OCI-LY1 (cell line): Measurements from ENCODE around the gene IL22.

Experiments
- H2AFZ ChIP-seq: fragments of 200-600 bp; sonication (generic), shearing (Covaris generic); 2 replicates; pipeline ENCODE4 v1.6.0; 2014; ENCODE audit warnings: antibody characterized with exemption, mild to moderate bottlenecking, low read length
- H3F3A ChIP-seq: fragments of 200-600 bp; sonication (generic), shearing (Covaris generic); 2 replicates; pipeline ENCODE4 v1.6.0; 2014; ENCODE audit warnings: mild to moderate bottlenecking, antibody characterized with exemption, low read length, moderate library complexity; ENCODE audit not compliant: insufficient read depth
- H3K27ac ChIP-seq: fragments of 200-600 bp; sonication (generic); 2 replicates; pipeline ENCODE4 v1.5.1; 2014; ENCODE audit warnings: low read length, mixed run types, mild to moderate bottlenecking, low read depth; ENCODE audit not compliant: poor library complexity, severe bottlenecking
- H3K27me3 ChIP-seq: fragments of 200-600 bp; sonication (generic); 2 replicates; pipeline ENCODE4 v1.6.0; 2014; ENCODE audit warnings: antibody characterized with exemption, mild to moderate bottlenecking, low read length, moderate library complexity; ENCODE audit not compliant: insufficient read depth
- H3K36me3 ChIP-seq: fragments of 200-600 bp; sonication (generic); 2 replicates; pipeline ENCODE4 v1.6.1; 2014; ENCODE audit warnings: mild to moderate bottlenecking, antibody characterized with exemption, low read length, moderate library complexity, mixed read lengths; ENCODE audit not compliant: insufficient read depth
- H3K4me1 ChIP-seq: fragments of 200-600 bp; sonication (generic); 2 replicates; pipeline ENCODE4 v1.5.1; 2014; ENCODE audit warnings: mild to moderate bottlenecking, low read length, moderate library complexity; ENCODE audit not compliant: insufficient read depth, severe bottlenecking
- H3K4me2 ChIP-seq: fragments of 200-600 bp; sonication (generic), shearing (Covaris generic); 2 replicates; pipeline ENCODE4 v1.6.1; 2014; ENCODE audit warnings: low read length
- H3K4me3 ChIP-seq: fragments of 200-600 bp; sonication (generic); 2 replicates; pipeline ENCODE4 v1.5.1; 2014; ENCODE audit warnings: low read length, low read depth, mild to moderate bottlenecking, mixed read lengths; ENCODE audit not compliant: poor library complexity, severe bottlenecking
- H3K79me2 ChIP-seq: fragments of 200-600 bp; shearing (Covaris generic); 2 replicates; pipeline ENCODE4 v1.6.1; 2016; ENCODE audit warnings: mixed run types, low read length, mixed read lengths; ENCODE audit not compliant: insufficient read depth
- H3K9ac ChIP-seq: fragments of 200-600 bp; sonication (generic), shearing (Covaris generic); 2 replicates; pipeline ENCODE4 v1.6.1; 2014; ENCODE audit warnings: mild to moderate bottlenecking, low read length, mixed read lengths
- H3K9me2 ChIP-seq: fragments of 200-600 bp; sonication (generic), shearing (Covaris generic); 2 replicates; pipeline ENCODE4 v1.6.1; 2014; ENCODE audit warnings: low read depth, mild to moderate bottlenecking, low read length, mixed read lengths
- H3K9me3 ChIP-seq: fragments of 200-600 bp; shearing (Covaris generic); 2 replicates; pipeline ENCODE4 v1.6.1; 2014; ENCODE audit warnings: low read length, mixed read lengths
- H4K20me1 ChIP-seq: fragments of 200-600 bp; sonication (generic), shearing (Covaris generic); 2 replicates; pipeline ENCODE4 v1.6.0; 2016; ENCODE audit warnings: mild to moderate bottlenecking, low read length; ENCODE audit not compliant: insufficient read depth
- EZH2 ChIP-seq: fragments of 200-600 bp; sonication (generic), shearing (Covaris generic); IDR thresholded peaks from 2 replicates; pipeline ENCODE4 v1.8.0; 2017; ENCODE audit warnings: borderline replicate concordance, mixed run types, mild to moderate bottlenecking, antibody characterized with exemption, low read length, moderate library complexity, mixed read lengths
- TF ChIP-seq, protein P1 (sequence below): fragments of 200-600 bp; sonication (generic), shearing (Covaris generic); IDR thresholded peaks from 2 replicates; pipeline ENCODE4 v1.5.1; 2017; ENCODE audit warnings: mild to moderate bottlenecking, antibody characterized with exemption, low read length, moderate library complexity, mixed read lengths

IL22 gene

DNA sequence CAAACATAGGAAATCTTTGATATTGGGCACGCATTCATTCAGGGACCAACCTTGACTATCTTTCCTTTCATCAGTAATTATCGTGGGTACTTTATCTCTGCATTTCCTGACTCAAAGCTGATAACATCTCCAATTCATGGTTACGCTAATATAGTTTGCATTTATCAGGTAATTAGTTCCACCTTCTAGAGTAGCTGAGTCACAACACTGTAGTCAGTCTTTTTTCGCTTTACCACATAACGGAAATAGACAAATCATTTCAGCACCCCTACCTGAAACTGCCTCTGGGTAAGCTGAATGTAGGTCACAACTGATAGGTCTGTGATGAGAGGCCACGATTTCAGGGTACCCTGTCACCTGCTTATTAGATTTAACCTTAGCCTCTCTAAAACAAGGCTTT is 36.7 kb upstream of the IL22 start:
- H3K4me3 ChIP-seq: no peak overlapping the region
- no peaks in the 10 kb centered on the region; the same call in 1 of the 2 replicates for H3F3A ChIP-seq
- H3K27ac ChIP-seq: no peak overlapping the region
- no peaks in the 10 kb centered on the region for H3K27me3 ChIP-seq
- no peak overlapping the region for H2AFZ ChIP-seq
- H3K9ac ChIP-seq: no peak overlapping the region
- no peaks in the 10 kb centered on the region for H4K20me1 ChIP-seq
- no peaks in the 10 kb centered on the region for H3K9me2 ChIP-seq
- no peaks in the 10 kb centered on the region for H3K79me2 ChIP-seq
- TF ChIP-seq, protein P1, sequence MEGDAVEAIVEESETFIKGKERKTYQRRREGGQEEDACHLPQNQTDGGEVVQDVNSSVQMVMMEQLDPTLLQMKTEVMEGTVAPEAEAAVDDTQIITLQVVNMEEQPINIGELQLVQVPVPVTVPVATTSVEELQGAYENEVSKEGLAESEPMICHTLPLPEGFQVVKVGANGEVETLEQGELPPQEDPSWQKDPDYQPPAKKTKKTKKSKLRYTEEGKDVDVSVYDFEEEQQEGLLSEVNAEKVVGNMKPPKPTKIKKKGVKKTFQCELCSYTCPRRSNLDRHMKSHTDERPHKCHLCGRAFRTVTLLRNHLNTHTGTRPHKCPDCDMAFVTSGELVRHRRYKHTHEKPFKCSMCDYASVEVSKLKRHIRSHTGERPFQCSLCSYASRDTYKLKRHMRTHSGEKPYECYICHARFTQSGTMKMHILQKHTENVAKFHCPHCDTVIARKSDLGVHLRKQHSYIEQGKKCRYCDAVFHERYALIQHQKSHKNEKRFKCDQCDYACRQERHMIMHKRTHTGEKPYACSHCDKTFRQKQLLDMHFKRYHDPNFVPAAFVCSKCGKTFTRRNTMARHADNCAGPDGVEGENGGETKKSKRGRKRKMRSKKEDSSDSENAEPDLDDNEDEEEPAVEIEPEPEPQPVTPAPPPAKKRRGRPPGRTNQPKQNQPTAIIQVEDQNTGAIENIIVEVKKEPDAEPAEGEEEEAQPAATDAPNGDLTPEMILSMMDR: no peak
- TF ChIP-seq EZH2: no peak
- H3K9me3 ChIP-seq: no peaks in the 10 kb centered on the region
- no peaks in the 10 kb centered on the region for H3K36me3 ChIP-seq
- H3K4me1 ChIP-seq: no peaks in the 10 kb centered on the region
- H3K4me2 ChIP-seq: no peak overlapping the region

DNA sequence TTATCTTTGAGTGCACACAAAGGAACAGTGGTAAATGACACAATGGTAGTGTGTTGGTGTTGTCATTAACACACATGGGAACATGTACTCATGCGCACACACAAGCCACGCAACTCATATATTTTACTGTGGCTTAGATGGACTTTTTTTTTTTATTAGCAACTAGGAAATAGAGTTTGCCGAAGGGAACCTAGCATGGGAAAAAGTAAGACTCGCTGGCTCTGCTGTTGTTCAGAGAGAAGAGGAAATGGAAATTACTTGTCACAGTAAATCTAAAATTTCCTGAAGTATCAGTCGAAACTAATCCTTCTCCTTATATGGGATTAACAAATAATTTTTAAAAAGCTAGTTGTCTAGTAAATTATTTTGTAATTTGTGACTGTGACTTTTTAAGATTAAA is 33.7 kb upstream of the IL22 start:
- TF ChIP-seq, protein P1: no peak
- no peak for TF ChIP-seq EZH2
- no peak overlapping the region for H3K9ac ChIP-seq

DNA sequence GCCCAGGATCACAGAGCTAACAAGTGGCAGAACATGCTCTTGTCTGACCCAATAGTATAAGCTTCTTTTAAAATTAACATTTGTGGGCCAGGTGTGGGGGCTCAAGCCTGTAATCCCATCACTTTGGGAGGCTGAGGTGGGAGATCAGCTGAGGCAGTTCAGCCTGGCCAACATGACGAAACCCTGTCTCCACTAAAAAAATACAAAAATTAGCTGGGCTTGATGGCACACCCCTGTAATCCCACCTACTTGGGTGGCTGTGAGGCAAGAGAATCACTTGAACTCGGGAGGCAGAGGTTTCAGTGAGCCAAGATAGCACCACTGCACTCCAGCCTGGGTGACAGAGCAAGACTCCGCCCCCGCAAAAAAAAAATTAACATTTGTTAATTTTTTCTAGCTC is 33.0 kb upstream of the IL22 start:
- Histone ChIP-seq H3K4me2 (no peak overlapping the region), H3K27ac (no peak overlapping the region)
- no peak for TF ChIP-seq EZH2
- TF ChIP-seq, protein P1: no peak

More for the DNA sequence above, 33.7 kb upstream of the IL22 start:
- H4K20me1 ChIP-seq: no peaks in the 10 kb centered on the region
- H3K79me2 ChIP-seq: no peaks in the 10 kb centered on the region
- H3K4me3 ChIP-seq: no peak overlapping the region
- H3F3A ChIP-seq: no peaks in the 10 kb centered on the region; the same call in 1 of the 2 replicates
- no peaks in the 10 kb centered on the region for H3K36me3 ChIP-seq
- H3K27me3 ChIP-seq: no peaks in the 10 kb centered on the region
- no peak overlapping the region for H2AFZ ChIP-seq
- no peak overlapping the region for H3K4me2 ChIP-seq
- H3K9me2 ChIP-seq: no peaks in the 10 kb centered on the region
- H3K4me1 ChIP-seq: no peaks in the 10 kb centered on the region
- no peaks in the 10 kb centered on the region for H3K9me3 ChIP-seq
- no peak overlapping the region for H3K27ac ChIP-seq

More for the DNA sequence above, 33.0 kb upstream of the IL22 start:
- no peaks in the 10 kb centered on the region for H3K27me3 ChIP-seq
- H3K4me3 ChIP-seq: no peak overlapping the region
- H3F3A ChIP-seq: no peaks in the 10 kb centered on the region; the same call in 1 of the 2 replicates
- no peak overlapping the region for H3K9ac ChIP-seq
- no peaks in the 10 kb centered on the region for H3K36me3 ChIP-seq
- H3K79me2 ChIP-seq: no peaks in the 10 kb centered on the region
- no peaks in the 10 kb centered on the region for H4K20me1 ChIP-seq
- no peak overlapping the region for H2AFZ ChIP-seq
- no peaks in the 10 kb centered on the region for H3K9me3 ChIP-seq
- no peaks in the 10 kb centered on the region for H3K4me1 ChIP-seq
- no peaks in the 10 kb centered on the region for H3K9me2 ChIP-seq
